Glutamatergic neuron (in vitro differentiated cells): ENCODE data around the gene BMF. TPM values are rescaled to one million over a fixed set of nuclear protein-coding genes. Genes with fewer than 3 reads are reported as not detected.
A peak's percentile ranks its signal among the peaks of the same experiment; 100 is the strongest.

Experiments used
- DNase-seq: peaks from one replicate; pipeline ENCODE4 v3.0.0; 2022
- H3K27ac Mint-ChIP-seq: one replicate; pipeline ENCODE4 v1.8.0; 2020; ENCODE audit warnings: mild to moderate bottlenecking, mixed read lengths, inconsistent platforms; ENCODE audit not compliant: unreplicated experiment
- H3K27me3 Mint-ChIP-seq: one replicate; pipeline ENCODE4 v1.8.0; 2020; ENCODE audit warnings: mild to moderate bottlenecking, moderate library complexity, mixed read lengths, inconsistent platforms; ENCODE audit not compliant: unreplicated experiment
- H3K36me3 Mint-ChIP-seq: one replicate; pipeline ENCODE4 v1.8.0; 2020; ENCODE audit warnings: mild to moderate bottlenecking, mixed read lengths, inconsistent platforms; ENCODE audit not compliant: unreplicated experiment
- H3K4me1 Mint-ChIP-seq: one replicate; pipeline ENCODE4 v1.8.0; 2020; ENCODE audit warnings: mild to moderate bottlenecking, low read depth, mixed read lengths, inconsistent platforms; ENCODE audit not compliant: unreplicated experiment
- H3K4me3 Mint-ChIP-seq: one replicate; pipeline ENCODE4 v1.8.0; 2020; ENCODE audit warnings: mild to moderate bottlenecking, mixed read lengths, inconsistent platforms; ENCODE audit not compliant: unreplicated experiment
- H3K9me3 Mint-ChIP-seq: one replicate; pipeline ENCODE4 v1.8.0; 2020; ENCODE audit warnings: mild to moderate bottlenecking, moderate library complexity, mixed read lengths, inconsistent platforms; ENCODE audit not compliant: unreplicated experiment
- CTCF ChIP-seq: fragments of 200-600 bp; sonication (generic); IDR thresholded peaks from one replicate; pipeline ENCODE4 v1.5.0; 2021; ENCODE audit not compliant: partially characterized antibody, unreplicated experiment
- total RNA-seq: library from RNA; stranded (reverse); fragmentation: NEBNext Ultra II Directional; extraction: Animal tissue kit (Norgen Biotek cat#: 25700); gene quantifications from one replicate; pipeline ENCODE4 v1.2.1, GENCODE V29; 2021; ENCODE audit not compliant: unreplicated experiment

Gene BMF
- total RNA-seq, 1 donor from 2014 or later, result 11.3 TPM

GRCh38 chr15:40103864-40104271, 4.8 kb downstream of the BMF start:
- Mint-ChIP-seq H3K4me1 (peaks cover 26% of the 10 kb centered on the region), H3K27ac (no peak overlapping the region), H3K27me3 (peaks cover 15% of the 10 kb centered on the region), H3K36me3 (no peaks in the 10 kb centered on the region), H3K9me3 (peaks cover 6% of the 10 kb centered on the region), H3K4me3 (peak overlapping the region; percentile 70)
- no peak for DNase-seq
- TF ChIP-seq CTCF, result no peak

GRCh38 chr15:40102897-40103858, 5.5 kb downstream of the BMF start:
- Mint-ChIP-seq H3K27me3 (peaks cover 15% of the 10 kb centered on the region), H3K4me3 (peak overlapping the region; percentile 70), H3K4me1 (peaks cover 26% of the 10 kb centered on the region), H3K9me3 (peaks cover 6% of the 10 kb centered on the region), H3K36me3 (no peaks in the 10 kb centered on the region), H3K27ac (peak overlapping the region; percentile 18)
- peak; percentile 69 for DNase-seq
- TF ChIP-seq CTCF, result no peak

- no peak for DNase-seq
- no peak for TF ChIP-seq CTCF
- H3K27me3 Mint-ChIP-seq, result peaks cover 6% of the 10 kb centered on the region
- H3K36me3 Mint-ChIP-seq, result no peaks in the 10 kb centered on the region
- no peak overlapping the region for H3K4me3 Mint-ChIP-seq
- peaks cover 34% of the 10 kb centered on the region for H3K4me1 Mint-ChIP-seq
- H3K9me3 Mint-ChIP-seq, result peaks cover 8% of the 10 kb centered on the region
- H3K27ac Mint-ChIP-seq, result peak overlapping the region; percentile 38
These were observed 7.5 kb downstream of the BMF start for GRCh38 chr15:40100947-40101905.

GRCh38 chr15:40100123-40100946, 8.3 kb downstream of the BMF start:
- Mint-ChIP-seq H3K36me3 (no peaks in the 10 kb centered on the region), H3K27ac (no peak overlapping the region), H3K4me1 (peaks cover 35% of the 10 kb centered on the region), H3K27me3 (peaks cover 6% of the 10 kb centered on the region), H3K9me3 (peaks cover 8% of the 10 kb centered on the region), H3K4me3 (no peak overlapping the region)
- DNase-seq, result no peak
- no peak for TF ChIP-seq CTCF
